Neuron (in vitro differentiated cells): ENCODE data around the gene SLC1A2.

ENCODE experiments used
- H2AFZ ChIP-seq: one replicate; pipeline ENCODE4 v1.6.1; 2013; ENCODE audit warnings: low read depth, mild to moderate bottlenecking, inconsistent platforms, low read length, moderate library complexity
- H3K27me3 ChIP-seq: one replicate; pipeline ENCODE4 v1.6.1; 2013; ENCODE audit warnings: low read length; ENCODE audit not compliant: insufficient read depth
- H3K36me3 ChIP-seq: one replicate; pipeline ENCODE4 v1.6.1; 2013; ENCODE audit warnings: low read length; ENCODE audit not compliant: insufficient read depth
- H3K4me1 ChIP-seq: one replicate; pipeline ENCODE4 v1.6.1; 2013; ENCODE audit warnings: low read length; ENCODE audit not compliant: insufficient read depth
- H3K4me3 ChIP-seq: 2 replicates; pipeline ENCODE4 v1.5.1; 2013; ENCODE audit warnings: mild to moderate bottlenecking, low read length, moderate library complexity
- H3K9me3 ChIP-seq: one replicate; pipeline ENCODE4 v1.6.1; 2013; ENCODE audit warnings: low read length

SLC1A2 gene

DNA sequence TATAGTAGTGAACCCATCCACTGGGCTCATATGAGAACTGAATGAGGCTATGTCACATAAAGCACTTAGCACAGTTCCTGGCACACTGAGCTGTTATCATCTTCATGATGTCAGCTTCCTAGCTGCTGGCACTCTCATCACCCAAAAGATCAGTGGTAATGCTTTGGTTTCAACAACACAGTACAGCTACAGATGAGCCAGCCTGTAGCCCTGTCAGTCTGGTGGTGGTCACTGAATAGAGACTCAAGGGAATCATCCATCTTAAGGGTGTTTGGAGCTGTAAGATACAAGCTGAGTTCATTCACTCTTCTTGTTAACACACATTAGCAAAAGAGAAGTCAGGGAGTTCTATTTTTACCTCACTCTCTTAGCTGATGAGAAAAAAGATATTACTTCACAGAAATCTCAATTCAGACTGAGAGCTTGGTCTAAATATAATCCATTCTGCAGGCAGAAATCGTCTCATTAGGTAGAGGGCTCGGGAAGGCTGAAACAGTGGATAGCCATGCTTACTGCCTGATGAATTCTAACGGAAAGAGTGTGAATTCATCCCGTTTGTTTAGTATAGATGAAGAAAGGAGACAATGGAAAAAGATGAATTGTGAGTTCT is 6.3 kb upstream of the SLC1A2 start:
- Histone ChIP-seq H3K4me3 (no peak overlapping the region), H2AFZ (no peak overlapping the region), H3K27me3 (peaks cover 26% of the 10 kb centered on the region), H3K9me3 (no peaks in the 10 kb centered on the region), H3K4me1 (peaks cover 9% of the 10 kb centered on the region), H3K36me3 (no peaks in the 10 kb centered on the region)

DNA sequence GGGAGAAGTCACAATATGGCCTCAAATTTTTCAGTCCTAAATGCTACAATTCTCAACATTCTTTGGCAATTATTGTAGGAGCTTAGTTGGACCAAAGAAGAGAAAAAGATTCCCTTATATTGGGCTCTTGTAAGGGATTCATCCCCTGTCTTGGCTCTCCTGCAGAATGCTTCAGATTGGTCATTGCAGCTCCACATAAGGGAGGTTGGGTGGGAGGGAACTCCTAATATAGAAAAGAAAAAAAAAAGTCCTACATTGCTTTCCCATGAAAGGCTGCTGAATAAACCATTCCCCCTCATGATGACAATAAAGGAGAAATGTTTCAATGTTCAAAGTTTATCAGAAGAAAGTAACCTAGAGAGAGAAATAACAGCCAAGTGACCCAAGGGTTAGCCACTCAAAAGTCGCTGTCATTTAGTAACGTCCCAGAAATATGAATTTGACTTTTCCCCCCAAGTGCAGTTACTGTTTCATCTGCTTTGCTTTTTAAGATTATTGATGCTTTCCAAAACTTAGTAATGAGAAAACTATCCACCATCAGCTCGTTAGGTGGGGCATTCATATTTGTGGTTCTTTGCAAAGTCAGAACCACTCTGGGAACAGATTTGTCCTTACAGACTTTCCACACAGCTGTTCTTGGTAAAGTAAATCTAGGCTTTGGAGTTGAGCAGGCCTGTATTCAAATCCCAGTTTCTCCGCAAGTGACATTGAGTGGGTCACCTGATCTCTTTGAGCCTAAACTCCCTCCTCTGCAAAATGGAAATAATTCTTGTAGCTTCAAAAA is 5.0 kb upstream of the SLC1A2 start:
- Histone ChIP-seq H3K27me3 (peaks cover 33% of the 10 kb centered on the region), H3K4me1 (peaks cover 18% of the 10 kb centered on the region), H3K9me3 (no peaks in the 10 kb centered on the region), H3K4me3 (no peak overlapping the region), H2AFZ (no peak overlapping the region), H3K36me3 (no peaks in the 10 kb centered on the region)

DNA sequence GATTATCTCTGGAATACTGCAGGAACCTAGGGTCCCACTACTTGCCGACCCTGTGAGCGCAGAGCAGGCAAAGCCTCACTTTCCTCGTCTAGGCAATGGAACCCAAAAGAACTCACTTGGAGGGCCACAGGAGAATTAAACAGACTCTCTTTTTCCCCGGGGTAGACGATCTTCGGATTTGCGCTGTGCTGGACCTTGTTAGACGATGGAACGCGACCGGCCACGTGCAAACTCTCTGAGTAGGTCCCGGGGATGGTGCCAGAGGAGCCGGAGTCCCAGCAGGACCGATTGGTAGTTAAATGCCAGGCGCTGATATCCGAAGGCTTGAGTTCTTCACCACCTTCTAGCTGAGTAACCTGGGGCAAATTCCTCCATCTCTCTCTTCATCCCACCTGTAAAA is 1.0 kb upstream of the SLC1A2 start:
- Histone ChIP-seq H3K27me3 (peaks cover 66% of the 10 kb centered on the region), H3K4me1 (peaks cover 24% of the 10 kb centered on the region), H3K9me3 (no peaks in the 10 kb centered on the region), H2AFZ (peak overlapping the region; percentile 97), H3K4me3 (peak overlapping the region; percentile 57), H3K36me3 (no peaks in the 10 kb centered on the region)

- H3K27me3 ChIP-seq = peaks cover 70% of the 10 kb centered on the region
- H3K4me1 ChIP-seq = peaks cover 26% of the 10 kb centered on the region
- peak overlapping the region; percentile 97 for H2AFZ ChIP-seq
- no peaks in the 10 kb centered on the region for H3K36me3 ChIP-seq
- no peaks in the 10 kb centered on the region for H3K9me3 ChIP-seq
- peak overlapping the region; percentile 57 for H3K4me3 ChIP-seq
These were observed 524 bp upstream of the SLC1A2 start for GRCh38 chr11:35419830-35420333.

GRCh38 chr11:35418282-35419183 is 825 bp downstream of the SLC1A2 start:
- H3K4me3 ChIP-seq = peak overlapping the region; percentile 57
- no peaks in the 10 kb centered on the region for H3K36me3 ChIP-seq
- no peaks in the 10 kb centered on the region for H3K9me3 ChIP-seq
- H3K4me1 ChIP-seq = peaks cover 33% of the 10 kb centered on the region
- H3K27me3 ChIP-seq = peaks cover 72% of the 10 kb centered on the region
- H2AFZ ChIP-seq = peak overlapping the region; percentile 97

DNA sequence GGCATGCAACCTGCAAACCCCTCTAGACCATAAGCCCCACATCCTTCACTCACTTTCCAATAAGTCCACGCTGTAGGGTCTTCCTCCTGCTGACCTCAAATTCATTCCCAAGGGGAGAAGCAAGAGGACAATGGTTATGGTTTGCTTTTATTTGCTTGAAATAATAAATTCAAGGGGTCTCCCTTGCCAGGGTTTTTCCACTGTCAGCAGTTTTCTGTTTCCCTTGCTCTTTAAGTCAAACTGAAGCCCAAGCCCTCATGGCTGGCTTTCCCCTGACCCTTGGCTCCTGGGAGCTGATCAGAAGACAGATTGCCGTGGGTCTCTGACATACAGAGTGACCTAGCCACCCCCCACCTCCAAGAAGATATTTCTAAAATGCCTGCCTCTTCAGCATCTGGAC is 3.9 kb downstream of the SLC1A2 start:
- H3K9me3 ChIP-seq = no peaks in the 10 kb centered on the region
- no peak overlapping the region for H3K4me3 ChIP-seq
- no peaks in the 10 kb centered on the region for H3K36me3 ChIP-seq
- H2AFZ ChIP-seq = no peak overlapping the region
- H3K4me1 ChIP-seq = peaks cover 33% of the 10 kb centered on the region
- peaks cover 48% of the 10 kb centered on the region for H3K27me3 ChIP-seq

DNA sequence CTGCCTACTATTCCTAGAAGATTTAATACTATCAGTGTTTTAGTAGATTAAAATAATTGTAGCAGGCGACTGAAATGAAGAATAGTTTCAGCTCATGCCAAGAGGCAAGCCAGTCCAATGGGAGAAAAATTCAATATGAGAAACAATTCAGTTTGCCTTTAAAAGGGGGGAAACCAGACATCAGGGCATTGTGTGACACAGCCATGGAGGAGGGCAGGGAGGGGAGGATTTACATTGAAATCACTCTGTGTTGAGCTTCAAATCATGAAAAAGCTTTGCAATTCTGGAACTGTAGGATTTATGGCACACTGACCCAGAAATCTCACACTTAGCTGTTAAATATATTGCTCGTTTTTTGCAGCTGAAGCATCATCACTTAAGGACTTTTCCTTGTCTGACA is 4.6 kb downstream of the SLC1A2 start:
- Histone ChIP-seq H3K9me3 (no peaks in the 10 kb centered on the region), H3K36me3 (no peaks in the 10 kb centered on the region), H3K27me3 (peaks cover 44% of the 10 kb centered on the region), H3K4me1 (peaks cover 28% of the 10 kb centered on the region), H3K4me3 (no peak overlapping the region), H2AFZ (no peak overlapping the region)

DNA sequence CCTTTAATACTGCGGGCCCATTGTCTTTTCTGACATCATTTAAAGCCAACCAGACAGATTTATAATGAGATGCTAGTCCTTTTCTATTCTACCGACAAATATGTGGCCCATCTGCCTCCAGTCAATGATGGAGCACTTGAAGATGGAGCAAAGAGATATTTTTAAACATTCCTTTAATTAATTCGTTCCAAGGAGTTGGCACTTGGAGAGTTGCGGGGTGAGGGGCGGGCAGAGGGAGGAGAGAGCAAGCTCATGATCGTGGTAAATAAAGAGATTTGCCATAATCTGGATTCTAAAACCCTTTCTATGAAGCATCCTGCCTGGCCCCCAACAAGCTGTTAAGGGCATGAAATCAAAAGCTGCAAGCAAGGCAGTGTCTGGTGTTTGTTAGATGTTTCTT is 5.0 kb downstream of the SLC1A2 start:
- Histone ChIP-seq H2AFZ (no peak overlapping the region), H3K36me3 (no peaks in the 10 kb centered on the region), H3K27me3 (peaks cover 44% of the 10 kb centered on the region), H3K4me1 (peaks cover 24% of the 10 kb centered on the region), H3K4me3 (no peak overlapping the region), H3K9me3 (no peaks in the 10 kb centered on the region)

DNA sequence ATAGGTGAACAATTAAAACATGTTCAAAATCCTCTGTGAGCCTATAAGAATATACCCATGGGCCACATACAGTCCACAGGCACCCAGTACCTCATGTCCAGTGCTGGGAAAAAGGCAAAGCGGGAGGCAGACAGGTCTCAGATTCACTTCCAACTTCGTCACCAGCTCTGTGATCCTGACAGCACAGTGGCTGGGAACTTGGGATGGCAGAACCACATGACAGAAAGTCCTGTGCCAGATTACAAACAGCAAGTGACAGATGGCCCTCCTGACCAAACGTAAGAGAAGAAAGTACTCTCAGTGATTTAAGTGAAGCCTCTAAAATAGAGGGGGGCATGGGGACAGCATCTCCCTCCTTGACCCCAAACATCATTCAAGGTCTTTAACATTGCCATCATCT is 5.8 kb downstream of the SLC1A2 start:
- H3K4me3 ChIP-seq = no peak overlapping the region
- H3K27me3 ChIP-seq = peaks cover 41% of the 10 kb centered on the region
- peaks cover 18% of the 10 kb centered on the region for H3K4me1 ChIP-seq
- no peaks in the 10 kb centered on the region for H3K9me3 ChIP-seq
- no peaks in the 10 kb centered on the region for H3K36me3 ChIP-seq
- H2AFZ ChIP-seq = no peak overlapping the region

DNA sequence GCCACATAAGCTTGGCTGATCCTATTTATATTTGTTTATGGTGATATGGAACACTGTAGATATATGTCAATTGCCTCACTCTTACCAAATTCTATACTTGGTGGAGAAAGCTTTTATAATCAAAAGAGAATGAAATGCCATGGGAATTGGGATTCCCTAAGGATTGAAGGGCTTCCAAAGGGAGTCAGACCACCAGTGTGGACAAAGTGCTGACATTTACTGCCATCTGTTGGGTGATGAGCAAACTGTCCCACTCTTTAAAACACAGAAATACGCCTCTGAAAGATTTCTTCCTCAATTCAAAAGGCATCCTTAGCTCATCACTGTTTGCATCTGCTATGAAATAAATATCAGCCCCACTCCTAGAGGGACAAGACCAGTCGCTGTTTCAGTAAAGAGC is 7.1 kb downstream of the SLC1A2 start:
- H3K4me1 ChIP-seq = peaks cover 9% of the 10 kb centered on the region
- H3K27me3 ChIP-seq = peaks cover 28% of the 10 kb centered on the region
- no peak overlapping the region for H2AFZ ChIP-seq
- H3K36me3 ChIP-seq = no peaks in the 10 kb centered on the region
- H3K9me3 ChIP-seq = no peaks in the 10 kb centered on the region
- no peak overlapping the region for H3K4me3 ChIP-seq

DNA sequence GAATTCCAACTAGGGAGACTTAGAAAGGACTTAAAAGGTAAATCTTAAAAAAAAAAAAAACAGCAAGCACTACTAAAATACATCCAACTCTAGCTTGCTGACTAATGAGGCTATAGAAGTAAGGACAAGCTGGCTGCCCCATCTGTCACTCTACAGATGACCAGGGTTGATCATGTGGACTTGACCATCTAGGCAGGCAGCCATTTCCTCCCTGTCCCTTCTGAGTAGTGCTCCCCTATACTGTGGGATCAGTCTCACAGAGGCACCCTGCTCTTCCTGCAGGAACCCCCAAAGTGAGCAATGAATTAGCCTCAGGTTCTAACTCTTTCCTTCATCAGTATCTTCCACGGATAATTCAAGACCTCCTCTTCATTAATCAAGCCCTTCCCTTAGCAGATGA is 12.3 kb downstream of the SLC1A2 start:
- Histone ChIP-seq H3K36me3 (no peaks in the 10 kb centered on the region), H2AFZ (no peak overlapping the region)

GRCh38 chr11:35404388-35404775 is 15.0 kb downstream of the SLC1A2 start:
- Histone ChIP-seq H3K4me3 (no peak overlapping the region), H3K27me3 (no peaks in the 10 kb centered on the region), H3K4me1 (no peaks in the 10 kb centered on the region), H3K36me3 (no peaks in the 10 kb centered on the region), H3K9me3 (no peaks in the 10 kb centered on the region), H2AFZ (no peak overlapping the region)

More for the DNA sequence above, 12.3 kb downstream of the SLC1A2 start:
- H3K4me3 ChIP-seq = no peak overlapping the region
- H3K27me3 ChIP-seq = no peaks in the 10 kb centered on the region
- no peaks in the 10 kb centered on the region for H3K9me3 ChIP-seq
- H3K4me1 ChIP-seq = no peaks in the 10 kb centered on the region
